Fibroblast of the aortic adventitia (primary cell): Measurements from ENCODE around the gene TRAPPC4. TPM values are rescaled to one million over a fixed set of nuclear protein-coding genes. Genes with fewer than 3 reads are reported as not detected.
A peak's percentile ranks its signal among the peaks of the same experiment; 100 is the strongest.
"Not testable (repeated sequence)": the region's sequence is repeated elsewhere in the genome, so short reads cannot be mapped to it uniquely, and the experiment has no call there.

ENCODE experiments used
- DNase-seq: peaks from one replicate; pipeline ENCODE4 v3.0.0-alpha.2; 2010; ENCODE audit warnings: low read depth
- H3K4me3 ChIP-seq: 2 replicates; pipeline ENCODE4 v1.5.1; 2011; ENCODE audit warnings: low read depth, mild to moderate bottlenecking, control low read depth, low read length, moderate library complexity
- total RNA-seq: library from RNA; depleted of rRNA; stranded (reverse); fragments of >200 nt; gene quantifications from 2 replicates; pipeline ENCODE4 v1.2.3, GENCODE V29; 2012; ENCODE audit warnings: low replicate concordance
- TF ChIP-seq, protein P1 (sequence below): IDR thresholded peaks from 2 replicates; pipeline ENCODE4 v1.5.1; 2011; ENCODE audit warnings: mild to moderate bottlenecking, low read length, control low read depth, inconsistent platforms; ENCODE audit not compliant: insufficient read depth

Gene TRAPPC4
- total RNA-seq, 1 donor, result 79.9 TPM

DNA sequence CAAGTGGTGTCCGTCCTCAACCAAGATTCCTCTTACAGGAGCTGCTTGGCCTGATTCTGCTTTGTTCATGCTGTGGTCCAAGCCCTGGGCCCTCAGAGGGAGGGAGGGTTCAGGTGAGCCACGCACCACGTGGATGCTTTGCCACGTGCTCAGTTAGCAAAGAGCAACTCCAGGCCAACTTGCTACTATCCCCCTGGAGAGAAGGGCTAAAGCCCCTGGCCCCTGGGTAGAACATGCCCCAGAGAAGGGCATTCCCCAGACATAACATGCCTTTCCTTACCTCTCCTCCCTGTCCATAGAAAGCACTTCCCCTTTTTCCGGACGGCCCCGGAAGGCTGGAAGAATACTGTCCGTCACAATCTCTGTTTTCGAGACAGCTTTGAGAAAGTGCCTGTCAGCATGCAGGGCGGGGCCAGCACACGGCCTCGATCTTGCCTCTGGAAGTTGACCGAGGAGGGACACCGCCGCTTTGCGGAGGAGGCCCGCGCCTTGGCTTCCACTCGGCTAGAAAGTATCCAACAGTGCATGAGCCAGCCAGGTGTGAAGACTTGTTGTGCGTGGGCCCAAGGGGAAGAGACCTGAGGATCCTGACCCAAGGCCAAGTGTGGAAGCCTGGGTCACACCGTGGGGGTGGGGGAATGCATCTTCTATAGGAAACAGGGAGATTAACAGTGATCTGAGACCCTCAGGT lies 38.2 kb upstream of the TRAPPC4 start:
- no peak for DNase-seq
- no peak overlapping the region for H3K4me3 ChIP-seq
- TF ChIP-seq, protein P1, sequence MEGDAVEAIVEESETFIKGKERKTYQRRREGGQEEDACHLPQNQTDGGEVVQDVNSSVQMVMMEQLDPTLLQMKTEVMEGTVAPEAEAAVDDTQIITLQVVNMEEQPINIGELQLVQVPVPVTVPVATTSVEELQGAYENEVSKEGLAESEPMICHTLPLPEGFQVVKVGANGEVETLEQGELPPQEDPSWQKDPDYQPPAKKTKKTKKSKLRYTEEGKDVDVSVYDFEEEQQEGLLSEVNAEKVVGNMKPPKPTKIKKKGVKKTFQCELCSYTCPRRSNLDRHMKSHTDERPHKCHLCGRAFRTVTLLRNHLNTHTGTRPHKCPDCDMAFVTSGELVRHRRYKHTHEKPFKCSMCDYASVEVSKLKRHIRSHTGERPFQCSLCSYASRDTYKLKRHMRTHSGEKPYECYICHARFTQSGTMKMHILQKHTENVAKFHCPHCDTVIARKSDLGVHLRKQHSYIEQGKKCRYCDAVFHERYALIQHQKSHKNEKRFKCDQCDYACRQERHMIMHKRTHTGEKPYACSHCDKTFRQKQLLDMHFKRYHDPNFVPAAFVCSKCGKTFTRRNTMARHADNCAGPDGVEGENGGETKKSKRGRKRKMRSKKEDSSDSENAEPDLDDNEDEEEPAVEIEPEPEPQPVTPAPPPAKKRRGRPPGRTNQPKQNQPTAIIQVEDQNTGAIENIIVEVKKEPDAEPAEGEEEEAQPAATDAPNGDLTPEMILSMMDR, result no peak

DNA sequence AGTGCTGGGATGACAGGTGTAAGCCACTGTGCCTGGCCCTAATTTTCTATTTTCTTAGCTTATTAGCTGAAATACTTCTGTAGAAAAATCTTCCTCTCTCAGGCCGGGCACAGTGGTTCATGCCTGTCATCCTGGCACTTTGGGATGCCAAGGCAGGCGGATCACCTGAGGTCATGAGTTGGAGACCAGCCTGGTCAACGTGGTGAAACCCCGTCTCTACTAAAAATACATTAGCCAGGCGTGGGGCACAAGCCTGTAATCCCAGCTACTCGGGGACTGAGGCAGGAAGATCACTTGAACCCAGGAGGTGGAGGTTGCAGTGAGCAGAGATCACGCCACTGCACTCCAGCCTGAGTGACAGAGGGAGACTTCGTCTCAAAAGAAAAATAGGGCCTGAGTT lies 34.2 kb upstream of the TRAPPC4 start:
- not testable (repeated sequence) for H3K4me3 ChIP-seq, DNase-seq

DNA sequence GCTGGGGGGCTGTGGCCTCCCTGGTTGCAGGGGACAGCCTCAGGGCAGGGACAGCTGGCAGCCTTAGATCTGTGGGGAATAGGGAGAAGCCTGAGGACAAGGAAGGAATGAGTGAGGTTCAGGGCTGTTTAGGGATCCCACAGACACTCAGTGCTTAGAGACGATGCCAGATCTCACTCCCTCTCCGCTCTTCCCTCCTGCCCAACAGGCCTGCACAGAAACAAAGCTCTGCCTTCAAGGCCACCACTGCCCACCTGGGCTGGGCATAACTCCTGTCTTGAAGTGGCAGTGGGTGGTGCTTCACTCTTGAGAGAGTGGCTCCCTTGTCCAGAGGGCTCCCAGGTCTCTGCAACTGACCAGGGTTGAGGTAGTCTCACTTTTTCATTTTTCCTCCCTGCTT lies 33.7 kb upstream of the TRAPPC4 start:
- DNase-seq, result no peak

DNA sequence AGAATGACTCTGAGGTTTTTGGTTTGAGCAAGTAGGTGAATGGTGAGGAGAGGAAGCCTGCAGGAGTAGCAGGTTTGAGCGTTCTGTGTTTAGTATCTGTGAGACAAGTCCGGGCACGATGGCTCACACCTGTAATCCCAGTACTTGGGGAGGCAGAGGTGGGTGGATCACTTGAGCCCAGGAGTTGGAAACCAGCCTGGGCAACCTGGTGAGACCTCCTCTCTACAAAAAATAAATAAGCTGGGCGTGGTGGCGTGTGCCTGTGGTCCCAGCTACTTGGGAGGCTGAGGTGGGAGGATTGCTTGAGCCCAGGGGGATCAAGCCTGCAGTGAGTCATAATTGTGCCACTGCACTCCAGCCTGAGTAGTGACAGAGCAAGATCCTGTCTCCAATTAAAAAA lies 30.3 kb upstream of the TRAPPC4 start:
- H3K4me3 ChIP-seq, result no peak overlapping the region
- TF ChIP-seq, protein P1, result no peak
- no peak for DNase-seq

More for the DNA sequence above, 33.7 kb upstream of the TRAPPC4 start:
- TF ChIP-seq, protein P1, result no peak
- H3K4me3 ChIP-seq, result no peak overlapping the region

DNA sequence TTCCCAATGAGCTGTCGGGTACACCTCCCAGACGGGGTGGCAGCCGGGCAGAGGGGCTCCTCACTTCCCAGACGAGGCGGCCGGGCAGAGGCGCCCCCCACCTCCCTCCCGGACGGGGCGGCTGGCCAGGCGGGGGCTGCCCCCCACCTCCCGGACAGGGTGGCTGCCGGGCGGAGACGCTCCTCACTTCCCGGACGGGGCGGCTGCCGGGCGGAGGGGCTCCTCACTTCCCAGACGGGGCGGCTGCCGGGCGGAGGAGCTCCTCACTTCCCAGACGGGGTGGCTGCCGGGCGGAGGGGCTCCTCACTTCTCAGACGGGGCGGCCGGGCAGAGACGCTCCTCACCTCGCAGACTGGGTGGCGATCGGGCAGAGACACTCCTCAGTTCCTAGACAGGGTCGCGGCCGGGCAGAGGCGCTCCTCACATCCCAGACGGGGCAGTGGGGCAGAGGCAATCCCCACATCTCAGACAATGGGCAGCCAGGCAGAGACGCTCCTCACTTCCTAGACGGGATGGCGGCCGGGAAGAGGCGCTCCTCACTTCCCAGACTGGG lies 27.0 kb upstream of the TRAPPC4 start:
- not testable (repeated sequence) for DNase-seq, H3K4me3 ChIP-seq

- H3K4me3 ChIP-seq, result peak overlapping the region; percentile 97
- TF ChIP-seq, protein P1, result peak; percentile 51
- DNase-seq, result peak; percentile 40
Observed at GRCh38 chr11:118996926-118997626, 21.5 kb upstream of the TRAPPC4 start.

DNA sequence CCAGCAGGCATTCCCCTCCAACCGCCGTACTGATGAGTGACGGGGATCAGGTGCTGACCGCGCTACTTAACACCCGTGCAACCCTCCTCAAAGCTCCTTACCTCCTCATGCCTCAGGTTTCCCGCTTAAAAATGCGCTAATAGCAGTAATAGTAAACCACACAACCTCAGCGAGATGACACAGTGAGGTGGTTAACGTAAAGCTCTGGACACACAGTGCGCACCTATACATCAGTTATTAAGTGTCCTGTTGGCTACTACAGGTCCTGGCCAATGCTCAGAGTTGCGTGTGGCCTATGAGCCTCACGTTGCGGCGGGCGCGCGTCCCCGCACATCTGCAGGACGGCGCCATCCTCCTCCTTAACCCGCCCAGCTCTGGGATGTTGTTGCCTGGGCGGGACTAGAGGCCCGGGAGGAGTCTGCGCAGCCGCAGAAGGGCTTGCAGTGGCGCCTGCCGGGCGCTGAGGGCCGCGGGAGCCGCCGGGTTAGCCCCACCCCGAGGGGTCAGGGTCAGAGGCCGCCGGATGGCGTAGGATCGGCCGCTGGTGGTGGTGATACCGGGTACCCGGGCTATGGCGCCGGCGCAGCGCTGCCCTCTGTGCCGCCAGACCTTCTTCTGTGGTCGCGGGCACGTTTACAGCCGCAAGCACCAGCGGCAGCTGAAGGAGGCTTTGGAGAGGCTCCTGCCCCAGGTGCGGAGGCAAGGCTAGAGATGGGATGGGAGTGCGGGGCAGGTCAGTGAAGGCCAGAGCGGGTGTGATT lies 20.8 kb upstream of the TRAPPC4 start, which contains the start of gene CENATAC:
TSS of gene CENATAC (plus strand) at position 512 of the 761 bp plus-strand sequence. CDS start at position 572, 60 bp downstream.
- TF ChIP-seq, protein P1, result peak; percentile 11
- H3K4me3 ChIP-seq, result peak within 1 kb of the TSS; percentile 97
- DNase-seq, result peak; percentile 82
